Activated naive CD8-positive, alpha-beta T cell treated with anti-CD3 and anti-CD28 coated beads, Interleukin-2, amount 50 U/mL, for 16 hours (primary cell): ENCODE data around the gene SYNPR.

Experiments
- DNase-seq: peaks from one replicate; pipeline ENCODE4 v3.0.0-alpha.2; 2020; ENCODE audit warnings: low read depth, low spot score

Gene SYNPR

DNA sequence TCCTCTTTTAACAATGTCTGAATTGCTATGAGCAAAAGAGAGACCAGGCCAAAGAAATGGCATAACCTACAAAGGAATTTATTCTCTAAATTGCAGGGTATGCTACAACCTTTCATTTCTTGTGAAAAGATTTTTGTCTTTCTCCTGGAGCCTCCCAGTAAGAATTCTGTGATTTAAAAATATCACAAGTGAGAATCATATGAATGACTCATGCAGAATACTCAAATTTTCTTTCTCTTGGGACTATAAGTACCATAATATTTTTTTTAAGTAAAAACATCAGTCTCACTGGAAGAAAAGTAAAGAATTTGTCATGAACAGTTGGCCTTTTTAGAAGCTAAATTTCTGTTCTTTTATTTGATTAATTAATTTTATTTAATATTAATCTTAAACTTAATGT is 26.3 kb downstream of the SYNPR start:
- DNase-seq = no peak

DNA sequence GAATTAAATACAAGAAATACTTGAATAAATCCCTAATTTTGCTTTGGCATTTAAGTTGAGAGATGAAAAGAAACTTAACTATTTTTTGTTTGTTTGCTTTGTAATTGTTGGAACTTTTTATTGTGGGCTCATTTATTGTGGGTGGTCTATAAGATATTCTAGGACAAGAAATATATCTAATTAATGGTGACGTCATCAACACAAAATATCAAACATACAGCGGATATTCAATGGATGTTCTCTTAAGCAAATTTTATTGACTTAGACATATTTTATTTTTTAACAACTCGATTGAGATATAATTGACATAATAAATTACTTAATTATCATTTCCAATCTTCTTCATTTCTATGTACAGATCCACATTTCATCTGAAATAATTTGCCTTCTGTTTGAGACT is 30.0 kb downstream of the SYNPR start:
- DNase-seq = no peak

DNA sequence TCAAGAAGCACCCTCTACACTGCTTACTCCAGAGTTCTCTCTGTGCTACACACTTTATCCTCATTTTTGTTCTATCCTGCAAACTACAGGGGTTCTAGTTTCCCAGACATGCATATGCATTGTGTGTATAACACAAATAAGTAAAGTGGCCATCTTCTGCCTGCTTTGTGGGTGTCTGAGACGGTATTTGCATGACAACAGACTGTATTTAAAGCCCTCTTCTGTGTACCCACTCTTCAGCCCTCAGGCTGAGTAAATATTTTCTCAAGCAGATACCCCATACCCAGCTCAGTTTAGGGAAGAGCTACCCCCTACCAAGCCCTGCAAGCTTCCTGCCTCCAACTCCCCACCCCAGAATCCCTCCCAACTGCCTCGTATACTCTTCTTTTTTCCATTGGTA is 31.7 kb downstream of the SYNPR start:
- no peak for DNase-seq

DNA sequence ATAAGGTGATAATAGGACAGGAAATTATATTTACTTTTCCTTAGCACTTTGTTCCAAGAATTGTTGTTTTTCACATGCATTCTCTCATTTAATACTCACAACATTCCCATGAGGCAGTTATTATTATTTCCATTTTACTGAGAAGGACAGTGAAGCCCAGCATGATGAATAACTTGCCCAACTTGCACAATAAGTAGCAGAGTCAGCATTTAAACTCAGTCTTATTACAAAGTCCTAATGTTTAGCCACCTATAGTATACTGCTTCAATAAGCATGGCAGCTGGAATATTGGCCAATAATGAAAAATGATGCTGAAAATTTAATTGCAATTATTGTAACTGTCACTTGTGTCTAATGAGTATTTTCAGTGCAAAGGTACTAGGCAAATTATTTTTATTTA is 45.7 kb downstream of the SYNPR start:
- DNase-seq = no peak

DNA sequence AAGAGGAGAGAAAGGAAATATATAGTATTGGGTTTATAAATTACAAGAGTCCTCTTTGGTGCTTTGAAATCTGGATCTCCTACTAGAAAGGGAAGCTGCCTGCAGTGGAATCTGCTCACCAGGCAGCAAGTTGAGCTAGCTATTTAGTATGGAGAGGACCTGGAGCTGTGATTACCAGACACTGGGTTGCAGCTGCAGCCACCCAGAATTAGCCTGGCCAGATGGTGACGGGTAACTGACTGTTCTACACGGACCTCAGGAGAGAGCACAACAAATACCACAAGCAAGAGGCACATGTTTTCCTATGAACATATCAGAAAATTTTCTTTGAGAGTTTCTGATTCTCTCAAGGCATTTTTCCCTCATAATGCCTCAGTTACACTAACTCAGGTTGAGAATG is 46.5 kb downstream of the SYNPR start:
- no peak for DNase-seq

DNA sequence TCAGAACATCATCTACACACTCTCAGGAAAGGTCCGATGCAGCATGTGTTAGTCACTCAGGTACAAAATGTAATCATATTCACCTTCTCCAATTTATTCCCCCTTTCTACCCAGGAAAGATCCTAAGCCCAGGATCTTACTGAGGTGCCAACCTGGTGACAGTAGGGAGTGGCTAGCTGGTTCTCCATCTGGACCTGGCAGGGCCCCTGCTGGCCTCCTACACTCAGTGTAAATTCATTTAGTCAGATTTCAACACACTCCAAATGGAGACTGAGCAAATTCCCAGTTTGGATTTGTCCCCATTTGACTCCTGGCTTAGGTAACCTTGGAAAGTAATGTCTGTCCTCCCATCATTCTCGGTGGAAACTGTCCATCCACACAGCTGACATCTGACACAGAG is 47.3 kb downstream of the SYNPR start:
- no peak for DNase-seq

DNA sequence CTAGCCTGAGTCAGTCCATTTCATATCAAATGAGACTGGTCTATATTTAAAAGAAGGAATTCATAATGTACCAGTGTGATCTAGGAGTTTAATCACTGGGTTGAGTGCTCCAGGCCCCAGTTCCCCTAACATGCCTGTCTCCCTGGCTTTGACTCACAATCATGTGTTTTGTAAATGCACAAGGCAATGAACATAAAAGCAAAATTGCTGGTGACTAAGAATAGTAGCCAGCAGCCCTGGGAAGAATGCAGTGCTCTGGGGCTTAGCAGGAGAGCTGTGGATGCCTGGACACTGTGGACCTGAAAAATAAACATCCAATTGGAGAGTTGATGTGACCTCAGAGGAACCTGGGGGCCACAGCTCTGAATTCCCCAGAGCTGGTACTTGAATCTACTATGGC is 50.3 kb downstream of the SYNPR start:
- DNase-seq = no peak

DNA sequence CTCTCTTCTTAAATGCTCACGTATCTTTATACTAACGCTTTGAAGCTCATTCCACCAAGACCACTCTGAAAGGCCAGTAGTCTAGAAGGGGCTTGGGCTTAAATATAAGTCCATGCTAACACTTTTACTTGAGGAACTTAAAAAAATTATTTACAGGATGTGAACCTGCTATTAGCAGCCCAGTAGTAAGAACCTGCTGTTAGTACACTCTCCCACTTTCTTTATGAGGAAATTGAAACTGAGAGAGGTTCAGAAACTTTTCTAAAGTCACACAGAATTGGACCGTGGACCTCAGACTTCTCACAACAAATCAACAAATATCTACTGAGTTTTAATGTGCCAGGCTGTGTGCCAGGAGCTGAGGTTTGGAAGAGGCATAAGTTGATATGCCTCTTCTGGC is 53.4 kb downstream of the SYNPR start:
- no peak for DNase-seq

DNA sequence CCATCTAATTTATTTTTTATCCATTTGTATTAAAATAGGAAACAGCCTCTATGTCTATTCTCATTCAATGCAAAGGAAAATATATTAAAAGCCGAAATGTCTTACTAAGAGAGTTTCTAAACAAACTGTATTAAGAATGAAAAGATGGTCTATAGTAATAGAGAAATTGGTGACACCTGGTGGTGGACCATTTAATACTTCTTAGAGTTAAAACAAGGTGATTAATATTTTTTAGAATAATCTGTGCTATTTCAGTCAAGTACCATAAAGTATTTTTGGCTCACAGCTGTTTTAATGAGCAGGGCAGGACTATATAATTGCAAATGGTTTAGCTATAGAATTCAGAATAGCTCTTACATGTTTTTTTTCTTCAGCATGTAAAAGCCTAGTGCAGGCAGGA is 55.7 kb downstream of the SYNPR start:
- DNase-seq = no peak

DNA sequence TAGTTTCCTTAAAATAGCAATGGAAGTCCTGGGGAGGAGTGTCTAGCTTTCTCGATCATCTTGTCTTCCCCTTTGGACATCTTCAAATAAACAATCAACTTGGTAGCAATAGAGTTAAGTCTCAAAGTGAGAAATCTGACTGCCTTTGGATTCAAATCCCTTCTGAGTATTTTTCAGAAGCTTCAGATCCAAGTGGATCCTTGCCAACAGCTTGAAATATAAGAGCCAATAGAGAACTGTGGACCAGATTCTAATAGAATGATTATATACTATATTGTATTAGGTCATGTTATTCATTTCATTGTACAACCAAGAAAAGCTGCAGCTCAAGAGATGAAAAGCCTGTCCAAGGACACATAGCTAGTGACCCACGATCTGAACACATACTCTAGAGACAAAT is 60.2 kb downstream of the SYNPR start:
- no peak for DNase-seq

DNA sequence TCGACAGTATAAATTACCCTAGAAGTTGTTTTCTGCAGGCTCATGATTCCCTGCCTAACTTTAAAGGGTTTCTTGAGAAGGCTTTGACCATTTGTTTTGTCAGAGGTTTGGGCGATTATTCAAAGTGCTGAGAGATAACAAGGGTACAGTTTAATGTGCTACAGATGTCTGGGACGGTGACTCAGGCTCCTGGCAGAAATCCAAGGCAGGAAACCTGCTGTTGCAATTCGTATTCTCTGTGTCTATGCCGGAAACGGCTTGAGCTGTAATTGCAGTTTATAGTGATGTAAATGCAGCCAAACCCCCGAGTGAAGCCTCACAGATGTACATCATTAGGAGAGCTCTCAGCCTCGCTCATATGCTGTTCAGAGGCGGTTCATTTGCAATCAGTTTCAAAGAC is 65.6 kb downstream of the SYNPR start:
- DNase-seq = no peak

DNA sequence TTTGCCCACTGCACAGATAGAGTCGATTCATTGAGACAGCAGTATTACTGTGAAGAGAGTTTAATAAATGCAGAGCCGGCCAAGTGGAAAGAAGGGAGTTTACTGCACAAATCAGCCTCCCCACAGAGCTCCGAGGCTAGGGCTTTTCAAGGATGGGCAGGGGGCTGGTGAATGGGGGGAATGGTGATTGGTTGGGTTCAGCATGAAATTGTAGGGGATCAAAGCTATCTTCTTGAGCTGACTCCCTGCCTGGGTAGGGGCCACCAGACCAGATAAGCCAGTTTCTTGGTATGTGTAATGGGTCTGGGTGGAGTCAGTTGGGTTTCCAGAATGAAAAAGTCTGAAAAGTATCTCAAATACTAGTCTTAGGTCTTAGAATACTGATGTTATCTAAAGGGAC is 66.6 kb downstream of the SYNPR start:
- DNase-seq = no peak

DNA sequence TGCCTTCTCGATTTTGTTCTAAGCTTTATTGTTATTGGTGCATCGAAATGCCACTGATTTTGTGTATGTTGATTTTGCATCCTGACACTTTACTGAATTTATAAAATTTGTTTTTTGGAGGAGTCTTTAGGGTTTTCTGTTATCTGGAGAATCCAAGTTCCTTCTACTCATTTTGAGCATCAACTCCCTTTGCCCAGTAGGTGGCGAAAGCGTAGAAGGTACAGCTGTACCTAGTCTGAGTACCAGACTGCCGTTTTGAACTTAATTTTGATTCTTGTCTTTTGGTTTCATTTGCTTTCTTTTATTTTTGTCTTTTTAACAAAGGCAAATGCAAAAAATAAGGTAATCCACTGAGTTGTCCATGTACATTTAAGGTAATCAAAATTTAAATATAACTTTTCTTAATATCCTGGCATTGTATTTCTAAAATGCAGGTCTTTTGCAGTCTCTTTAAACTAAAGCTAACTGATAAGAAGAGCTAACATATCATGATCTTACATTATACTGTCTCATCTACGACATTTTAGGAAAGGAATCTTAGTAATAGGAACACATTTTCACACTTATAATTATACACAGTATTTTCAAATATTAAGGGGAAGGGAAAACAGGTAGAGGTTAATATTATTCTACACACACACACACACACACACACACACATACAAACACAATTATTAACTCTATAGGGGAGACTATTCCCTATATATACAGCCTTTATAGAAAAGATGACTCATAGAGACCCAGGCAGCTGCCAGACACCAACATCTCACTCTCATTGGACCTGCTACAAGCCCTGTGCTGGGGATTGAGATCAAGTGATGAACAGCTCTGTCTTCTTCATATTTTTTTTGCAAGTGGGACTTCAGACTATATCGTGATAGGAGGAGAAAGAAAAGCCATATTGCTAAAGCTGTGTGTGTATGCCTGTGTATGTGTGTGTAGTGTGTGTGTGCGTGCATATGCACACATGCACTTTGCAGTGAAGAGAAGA is 71.8 kb downstream of the SYNPR start:
- no peak for DNase-seq

DNA sequence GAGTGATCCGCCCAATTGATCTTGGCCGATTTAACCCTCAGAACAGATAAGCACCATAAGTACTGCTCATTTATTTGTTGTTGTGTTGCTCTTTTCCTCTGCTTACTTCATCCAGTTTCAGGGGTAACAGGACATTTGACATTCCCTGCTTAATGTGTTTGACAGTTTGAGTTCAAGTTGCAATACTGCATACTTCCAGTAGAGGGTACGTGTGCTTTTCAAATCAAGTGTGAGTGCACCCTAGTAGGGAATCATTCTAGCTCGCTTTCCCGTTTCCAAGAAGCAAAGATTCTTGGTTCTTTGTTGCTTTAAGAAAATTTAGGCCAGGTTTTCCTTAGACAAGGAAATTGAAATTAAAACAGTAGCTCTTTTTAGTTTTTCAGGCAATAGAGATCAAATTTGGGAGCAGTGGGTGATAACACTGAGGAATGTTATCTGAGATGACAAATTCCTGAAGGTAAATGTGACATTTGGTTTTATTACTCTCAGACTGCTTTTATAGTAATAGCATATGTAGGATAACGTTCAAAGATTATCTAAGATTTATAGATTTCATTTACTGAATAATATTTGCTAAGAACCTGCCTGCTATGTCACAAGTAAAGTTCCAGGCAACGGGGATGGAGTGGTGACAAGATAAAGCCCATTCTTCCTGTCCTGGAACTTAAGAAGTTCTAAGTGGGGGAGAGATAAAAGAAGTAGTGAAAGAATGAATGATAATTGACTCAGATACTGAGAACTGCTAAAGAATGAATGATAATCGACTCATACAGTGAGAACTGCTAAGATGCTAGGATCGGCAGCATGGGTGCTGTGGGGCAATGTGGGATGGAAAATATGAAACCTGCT is 73.3 kb downstream of the SYNPR start:
- DNase-seq = no peak

DNA sequence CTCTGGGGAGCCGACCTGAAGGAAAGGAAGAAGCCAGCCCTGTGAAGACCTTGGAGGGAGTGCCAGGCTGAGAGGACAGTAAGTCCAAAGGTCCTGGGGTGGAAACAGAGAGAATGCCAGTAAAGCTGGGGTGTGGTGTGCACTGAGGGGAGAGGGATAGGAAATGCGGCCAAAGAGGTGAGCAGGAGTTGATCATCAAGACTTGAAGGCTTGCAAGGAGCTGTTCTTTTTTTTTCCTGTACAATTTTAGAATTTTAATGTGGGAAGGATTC is 73.8 kb downstream of the SYNPR start:
- DNase-seq = no peak

DNA sequence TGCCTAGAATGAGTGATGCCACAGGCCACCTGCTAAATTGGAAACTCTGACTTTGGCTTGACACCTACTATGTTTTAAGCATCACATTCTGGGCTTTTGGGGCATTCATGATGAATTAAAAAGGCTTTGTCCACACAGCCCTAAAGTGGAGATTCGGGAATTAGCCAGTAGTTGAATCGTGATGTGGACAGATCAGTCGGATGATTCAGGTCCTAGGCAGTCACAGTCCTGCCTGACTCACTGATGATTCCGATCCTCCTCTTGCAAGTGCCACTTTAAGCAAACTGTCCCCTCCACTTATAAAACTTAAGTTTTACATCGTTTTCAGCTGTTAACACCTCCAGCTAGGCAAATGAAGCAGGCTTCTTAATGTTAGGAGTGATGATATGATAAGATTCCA is 75.3 kb downstream of the SYNPR start:
- DNase-seq = no peak

DNA sequence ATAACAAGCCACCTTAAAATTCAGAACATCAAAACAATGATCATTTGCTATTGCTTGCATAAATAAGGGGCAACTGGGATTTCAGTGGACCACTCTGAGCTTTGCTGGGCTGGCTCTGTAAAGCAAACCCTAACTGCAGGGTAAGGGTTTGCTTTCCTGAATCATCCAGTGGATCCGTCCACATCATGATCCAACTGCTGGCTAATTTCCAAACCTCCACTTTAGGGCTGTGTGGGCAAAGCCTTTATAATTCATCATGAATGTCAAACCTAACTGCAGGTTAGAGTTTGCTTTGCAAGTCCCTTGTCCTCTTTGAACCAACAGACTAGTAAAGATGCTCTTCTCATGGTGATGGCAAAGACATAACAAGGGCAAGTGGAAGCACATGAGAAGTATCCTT is 76.1 kb downstream of the SYNPR start:
- no peak for DNase-seq

DNA sequence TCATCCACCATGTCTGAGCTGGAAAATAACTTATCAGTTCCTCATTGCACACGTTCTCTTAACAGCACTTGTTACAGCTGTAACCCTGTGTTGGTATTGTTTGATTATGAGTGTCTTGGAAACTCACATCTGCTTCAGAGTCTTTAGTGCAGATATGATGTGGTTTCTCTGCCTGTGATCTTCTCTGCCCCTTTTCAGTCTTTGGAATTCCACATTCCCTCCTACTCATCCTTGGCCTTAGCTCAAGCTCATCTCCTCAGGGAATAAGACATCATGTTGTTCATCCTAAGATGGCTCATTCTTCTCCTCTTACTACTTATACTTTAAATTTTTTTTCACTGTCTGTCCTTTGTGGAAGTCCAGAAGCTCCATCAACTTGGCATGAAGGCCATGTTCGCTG is 77.7 kb downstream of the SYNPR start:
- no peak for DNase-seq

DNA sequence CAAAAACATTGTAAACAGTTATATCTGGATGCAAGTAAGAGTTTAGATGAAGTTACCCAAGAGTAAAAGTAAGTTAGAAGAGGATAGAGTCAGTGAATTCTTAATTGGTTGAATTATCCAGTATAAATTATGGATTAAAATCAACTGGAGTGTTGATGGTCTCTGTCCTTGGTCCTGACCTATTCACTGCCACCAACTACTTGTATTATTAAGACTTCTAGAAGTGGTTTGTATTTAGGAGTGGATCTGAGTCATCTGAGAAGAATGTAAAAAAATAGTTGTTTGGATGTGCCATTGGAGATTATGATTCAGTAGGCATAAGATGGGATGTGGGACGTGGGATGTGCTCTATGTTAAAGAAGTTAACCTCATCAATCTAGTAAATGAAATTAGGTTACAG is 86.4 kb downstream of the SYNPR start:
- no peak for DNase-seq

DNA sequence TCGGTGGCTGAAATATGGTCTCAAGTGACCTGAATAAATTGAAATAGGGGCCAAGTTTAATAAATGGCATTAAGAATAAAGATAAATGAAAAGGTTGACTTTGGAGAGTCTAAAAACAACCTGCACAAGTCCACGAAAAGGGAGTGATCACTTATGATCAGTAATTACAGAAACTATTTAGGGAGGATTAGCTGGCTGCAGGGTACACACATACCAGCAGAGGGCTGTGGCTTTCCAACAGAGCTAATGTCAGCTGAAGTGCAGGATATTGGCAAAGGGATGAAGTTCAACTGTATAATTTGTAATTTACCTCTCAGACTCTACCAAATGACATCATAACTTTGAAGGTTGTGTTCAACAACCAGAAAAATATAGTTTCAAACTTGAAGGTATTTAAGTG is 86.8 kb downstream of the SYNPR start:
- DNase-seq = no peak

DNA sequence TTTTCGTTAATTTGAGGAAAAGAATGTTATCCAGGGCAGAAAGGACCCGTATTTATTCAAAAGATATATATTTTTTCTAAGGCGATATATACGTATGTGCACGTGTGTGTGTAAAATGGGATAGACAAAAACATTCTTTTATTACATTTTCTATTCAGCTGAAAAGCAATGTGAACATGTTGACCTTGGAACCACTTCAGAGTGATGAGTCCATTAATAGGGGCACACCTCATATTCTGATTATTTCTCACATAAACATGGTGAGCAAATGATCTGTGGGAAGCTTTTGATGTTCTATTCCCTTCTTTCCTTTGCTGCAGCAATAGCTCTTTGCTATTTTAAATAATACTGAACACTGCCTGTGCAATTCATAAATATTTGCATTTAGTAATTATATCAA is 87.6 kb downstream of the SYNPR start:
- no peak for DNase-seq

DNA sequence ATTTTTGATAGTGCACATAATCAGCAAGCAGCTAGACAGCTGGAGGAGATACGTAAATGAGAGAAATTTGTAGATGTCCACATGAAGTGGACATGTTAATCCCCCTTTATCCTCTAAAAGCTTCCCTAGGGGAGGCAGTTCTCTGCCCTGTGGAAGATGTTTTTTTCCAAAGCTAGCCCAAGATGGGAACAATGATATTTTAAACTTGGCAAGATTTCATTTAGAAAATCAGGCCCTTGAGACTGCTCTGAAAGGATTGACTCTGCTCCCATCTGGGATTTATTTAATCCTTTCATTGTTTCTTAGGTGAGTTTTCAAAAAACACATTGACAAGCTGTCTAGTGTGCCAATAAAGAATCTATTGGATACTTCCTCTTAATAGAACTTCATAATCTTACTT is 92.0 kb downstream of the SYNPR start:
- DNase-seq = no peak

DNA sequence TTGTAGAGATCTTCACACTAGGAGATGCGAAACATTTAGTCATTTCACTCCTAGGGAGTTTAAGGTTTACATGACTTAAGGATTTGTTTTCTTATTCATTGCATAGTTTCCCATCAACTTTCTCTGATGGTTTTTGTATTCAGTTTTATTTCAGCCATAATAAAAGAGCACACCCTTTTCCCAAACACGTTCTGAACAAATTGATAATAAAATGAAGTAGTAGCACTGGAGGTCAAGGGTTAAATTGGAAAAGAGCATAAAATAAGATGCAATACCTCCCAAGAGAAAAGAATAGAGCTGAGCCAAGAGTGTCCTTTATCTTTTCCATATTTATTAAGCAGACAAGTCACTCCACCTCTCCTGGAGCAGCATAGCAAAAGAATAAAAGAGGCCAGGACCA is 104.9 kb downstream of the SYNPR start:
- no peak for DNase-seq
